ENCODE data around the gene LONRF2.

GRCh38 chr2:100256849-100257248 is 65.5 kb downstream of the LONRF2 start:
- TF ChIP-seq CTCF (IDR thresholded peaks at IDR 0.05) (no peak), POLR2A (IDR thresholded peaks at IDR 0.05) (no peak)

Measured in uterus (tissue), 2 donors.